Ascending aorta (tissue), 2 donors: ENCODE measurements around the gene PYGL. TPM values are rescaled to one million over a fixed set of nuclear protein-coding genes. Genes with fewer than 3 reads are reported as not detected.
"Not testable (repeated sequence)": the region's sequence is repeated elsewhere in the genome, so short reads cannot be mapped to it uniquely, and the experiment has no call there.

Source experiments
- DNase-seq, 2 donors: peaks; one replicate each; pipeline ENCODE4 v3.0.0-alpha.2; 2019; ENCODE audit warnings: low spot score in 2 of 2
- H3K27ac ChIP-seq, 2 donors: fragments of 200-600 bp; sonication (generic); one replicate each; pipeline ENCODE4 v1.5.1; 2016 to 2017; ENCODE audit warnings: mild to moderate bottlenecking in 1 of 2
- H3K27me3 ChIP-seq: fragments of 200-600 bp; sonication (generic); one replicate; pipeline ENCODE4 v1.5.1; 2017
- H3K36me3 ChIP-seq, 2 donors: fragments of 200-600 bp; sonication (generic); one replicate each; pipeline ENCODE4 v1.5.1; 2016
- H3K4me1 ChIP-seq, 2 donors: fragments of 200-600 bp; sonication (generic); one replicate each; pipeline ENCODE4 v1.5.1; 2016 to 2017; ENCODE audit warnings: mild to moderate bottlenecking in 1 of 2
- H3K4me3 ChIP-seq, 2 donors: fragments of 200-600 bp; sonication (generic); one replicate each; pipeline ENCODE4 v1.5.1; 2016 to 2017; ENCODE audit warnings: mild to moderate bottlenecking in 1 of 2
- H3K9me3 ChIP-seq, 2 donors: fragments of 200-600 bp; sonication (generic); one replicate each; pipeline ENCODE4 v1.5.1; 2016
- intact Hi-C: fragments of 100-400 bp; cut with DNase I; formaldehyde crosslinking; loops from one replicate; pipeline ENCODE4 v1.15.1; 2023
- total RNA-seq: library from RNA; depleted of rRNA; stranded (reverse); fragments of >200 nt; gene quantifications from one replicate; pipeline ENCODE4 v1.1.0, GENCODE V29; 2016
- TF ChIP-seq, protein P1 (sequence below), 3 experiments: fragments of 200-600 bp in 2 of 3; fragments of 450-650 bp in 1 of 3; sonication (generic) in 2 of 3; IDR thresholded peaks; one replicate each; pipeline ENCODE4 v1.5.1; 2016 to 2019; ENCODE audit warnings: antibody characterized with exemption in 3 of 3, mild to moderate bottlenecking in 1 of 3, moderate library complexity in 1 of 3

The PYGL gene
- total RNA-seq, 1 donor from 2014 or later: 13.8 TPM

- Histone ChIP-seq H3K36me3 (no peaks in the 10 kb centered on the region), H3K27me3 (no peaks in the 10 kb centered on the region), H3K4me1 (no peaks in the 10 kb centered on the region), H3K27ac (peak overlapping the region; percentile 64 to 84), H3K4me3 (peak overlapping the region; percentile 76 to 84), H3K9me3 (no peaks in the 10 kb centered on the region)
- intact Hi-C loops: loop anchor here (5.0 to 10.0 kb wide), 2 partner anchors 169 to 299 kb away; partner anchors contain the start of gene TMX1
- DNase-seq: peak in 1 of 2 donors; percentile 88
- TF ChIP-seq, protein P1, sequence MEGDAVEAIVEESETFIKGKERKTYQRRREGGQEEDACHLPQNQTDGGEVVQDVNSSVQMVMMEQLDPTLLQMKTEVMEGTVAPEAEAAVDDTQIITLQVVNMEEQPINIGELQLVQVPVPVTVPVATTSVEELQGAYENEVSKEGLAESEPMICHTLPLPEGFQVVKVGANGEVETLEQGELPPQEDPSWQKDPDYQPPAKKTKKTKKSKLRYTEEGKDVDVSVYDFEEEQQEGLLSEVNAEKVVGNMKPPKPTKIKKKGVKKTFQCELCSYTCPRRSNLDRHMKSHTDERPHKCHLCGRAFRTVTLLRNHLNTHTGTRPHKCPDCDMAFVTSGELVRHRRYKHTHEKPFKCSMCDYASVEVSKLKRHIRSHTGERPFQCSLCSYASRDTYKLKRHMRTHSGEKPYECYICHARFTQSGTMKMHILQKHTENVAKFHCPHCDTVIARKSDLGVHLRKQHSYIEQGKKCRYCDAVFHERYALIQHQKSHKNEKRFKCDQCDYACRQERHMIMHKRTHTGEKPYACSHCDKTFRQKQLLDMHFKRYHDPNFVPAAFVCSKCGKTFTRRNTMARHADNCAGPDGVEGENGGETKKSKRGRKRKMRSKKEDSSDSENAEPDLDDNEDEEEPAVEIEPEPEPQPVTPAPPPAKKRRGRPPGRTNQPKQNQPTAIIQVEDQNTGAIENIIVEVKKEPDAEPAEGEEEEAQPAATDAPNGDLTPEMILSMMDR (IDR thresholded peaks at IDR 0.05): no peak
Measured at GRCh38 chr14:50943261-50943942, 881 bp downstream of the PYGL start.

DNA sequence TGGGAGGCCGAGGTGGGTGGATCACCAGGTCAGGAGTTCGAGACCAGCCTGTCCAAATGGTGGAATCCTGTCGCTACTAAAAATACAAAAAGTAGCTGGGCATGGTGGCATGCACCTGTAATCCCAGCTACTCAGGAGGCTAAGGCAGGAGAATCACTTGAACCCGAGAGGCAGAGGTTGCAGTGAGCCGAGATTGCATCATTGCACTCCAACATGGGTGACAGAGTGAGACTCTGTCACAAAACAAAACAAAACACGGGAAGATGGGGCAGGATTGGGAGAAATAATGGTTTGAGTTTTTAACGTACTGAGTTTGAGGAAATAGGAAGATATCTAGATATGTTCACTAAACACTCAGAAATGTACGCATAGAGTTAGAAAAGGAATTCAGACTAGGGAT is 2.6 kb downstream of the PYGL start:
- not testable (repeated sequence) for H3K36me3 ChIP-seq, DNase-seq, H3K27ac ChIP-seq, H3K4me1 ChIP-seq, H3K9me3 ChIP-seq, H3K4me3 ChIP-seq, H3K27me3 ChIP-seq
- intact Hi-C loops: loop anchor here (5.0 to 10.0 kb wide), 2 partner anchors 167 to 301 kb away; partner anchors contain the start of gene TMX1

- no peak for DNase-seq
- H3K27me3 ChIP-seq: no peaks in the 10 kb centered on the region
- H3K9me3 ChIP-seq: no peaks in the 10 kb centered on the region
- no peak overlapping the region for H3K27ac ChIP-seq
- intact Hi-C loops: loop anchor here (5.0 to 10.0 kb wide), 2 partner anchors 166 to 301 kb away; partner anchors contain the start of gene TMX1
- H3K4me1 ChIP-seq: no peaks in the 10 kb centered on the region
- no peak overlapping the region for H3K4me3 ChIP-seq
- peaks cover 0 to 4% of the 10 kb centered on the region in 2 donors for H3K36me3 ChIP-seq
- TF ChIP-seq, protein P1 (IDR thresholded peaks at IDR 0.05): no peak
Measured at GRCh38 chr14:50941151-50941550, 3.1 kb downstream of the PYGL start.

- peaks cover 4 to 18% of the 10 kb centered on the region in 2 donors for H3K36me3 ChIP-seq
- no peaks in the 10 kb centered on the region for H3K9me3 ChIP-seq
- DNase-seq: no peak
- TF ChIP-seq, protein P1 (IDR thresholded peaks at IDR 0.05): no peak
- H3K4me1 ChIP-seq: no peaks in the 10 kb centered on the region
- H3K27ac ChIP-seq: no peak overlapping the region
- H3K27me3 ChIP-seq: no peaks in the 10 kb centered on the region
- intact Hi-C loops: no loop called here
- H3K4me3 ChIP-seq: no peak overlapping the region
Measured at GRCh38 chr14:50937800-50938199, 6.5 kb downstream of the PYGL start.

DNA sequence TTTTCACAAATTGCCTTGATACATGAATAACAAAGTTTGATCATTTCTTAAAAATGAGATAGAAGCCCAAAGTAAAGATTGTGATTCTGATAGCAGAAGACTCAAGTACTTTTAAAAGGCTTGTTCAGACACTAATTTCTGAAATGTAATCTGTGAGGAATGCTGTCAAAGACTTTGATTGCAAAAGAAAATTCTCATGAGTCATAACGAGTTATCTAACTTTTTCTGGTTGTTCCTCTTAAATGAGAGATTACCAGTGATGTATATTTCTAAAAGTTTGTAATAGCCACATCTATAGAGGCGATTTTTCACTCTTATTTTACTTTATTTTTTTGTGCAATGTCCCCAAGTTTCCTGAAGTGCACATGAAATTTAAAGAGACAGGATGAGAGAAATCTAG is 7.0 kb downstream of the PYGL start:
- H3K36me3 ChIP-seq: peaks cover 4 to 20% of the 10 kb centered on the region in 2 donors
- intact Hi-C loops: no loop called here
- no peak for DNase-seq
- TF ChIP-seq, protein P1 (IDR thresholded peaks at IDR 0.05): no peak
- H3K9me3 ChIP-seq: no peaks in the 10 kb centered on the region
- no peak overlapping the region for H3K4me3 ChIP-seq
- H3K4me1 ChIP-seq: no peaks in the 10 kb centered on the region
- no peak overlapping the region for H3K27ac ChIP-seq
- no peaks in the 10 kb centered on the region for H3K27me3 ChIP-seq

DNA sequence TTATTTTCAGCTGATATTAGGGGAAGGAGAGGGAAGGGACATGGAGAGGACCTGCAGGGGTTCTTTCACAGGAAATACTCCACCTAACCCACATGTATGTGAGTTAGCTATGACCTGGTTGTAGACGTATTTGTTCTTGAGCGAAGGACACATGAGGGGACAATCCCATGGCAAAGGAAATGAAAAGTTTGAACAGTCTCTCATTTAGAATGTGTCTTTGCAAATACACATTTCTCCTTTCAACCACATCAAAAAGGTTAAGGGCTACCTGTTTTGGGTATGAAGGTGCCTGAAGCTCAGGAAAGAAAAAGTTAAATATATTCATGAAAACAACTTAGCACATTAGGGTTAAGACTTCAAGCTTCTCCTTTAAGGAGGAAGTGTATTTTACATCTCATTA is 7.4 kb downstream of the PYGL start:
- Histone ChIP-seq H3K4me3 (no peak overlapping the region), H3K4me1 (no peaks in the 10 kb centered on the region), H3K27ac (no peak overlapping the region), H3K27me3 (no peaks in the 10 kb centered on the region), H3K9me3 (no peaks in the 10 kb centered on the region), H3K36me3 (peaks cover 4 to 25% of the 10 kb centered on the region in 2 donors)
- TF ChIP-seq, protein P1 (IDR thresholded peaks at IDR 0.05): no peak
- DNase-seq: no peak
- intact Hi-C loops: no loop called here
